Heart left ventricle (tissue), 13 donors: ENCODE measurements around the gene NGFR.

Experiments used
- CTCF ChIP-seq, 12 donors: fragments of 200-600 bp; sonication (generic) in 4 of 12; IDR thresholded peaks; one replicate each; pipeline versions ENCODE4 v1.5.0 to v1.8.0; 2018 to 2022; ENCODE audit warnings: antibody characterized with exemption in 12 of 12, mild to moderate bottlenecking in 5 of 12
- POLR2A ChIP-seq, 2 donors: fragments of 450-650 bp; IDR thresholded peaks; one replicate each; pipeline ENCODE4 v1.6.1; 2017; ENCODE audit warnings: antibody characterized with exemption in 2 of 2, mild to moderate bottlenecking in 2 of 2, moderate library complexity in 2 of 2
- donor health status: ischemic (EF 13 %, LVEDD 7.1; RV severe dilation, severe dysfunction).
- donor health status: DM: no; HTN: yes; CAD: no.
- donor health status: DM: no; HTN: no; CAD: no.
- donor health status: ischemic (EF 25% LVEDD 6.9; RV normal size, moderate dysfunction).
- donor health status: ischemic (EF 25% LVEDD 5.7; RV mildly dilated, moderate dysfunction).
- donor health status: ischemic (EF 35%, LVEDD 5.7; RV mildly dilated, moderate dysfunction).
- donor health status: nonischemic (EF 11% LVEDD 7.7; RV severe dilation, severe dysfunction).
- donor health status: DM: yes; HTN: yes; CAD: no.
- donor health status: PGD.
- donor health status: ischemic (EF 29% LVEDD 5.4; RV normal size, mild dysfunction).
- donor health status: nonischemic (EF 23%, LVEDD 6.1; RV moderate dilation, normal function).

DNA sequence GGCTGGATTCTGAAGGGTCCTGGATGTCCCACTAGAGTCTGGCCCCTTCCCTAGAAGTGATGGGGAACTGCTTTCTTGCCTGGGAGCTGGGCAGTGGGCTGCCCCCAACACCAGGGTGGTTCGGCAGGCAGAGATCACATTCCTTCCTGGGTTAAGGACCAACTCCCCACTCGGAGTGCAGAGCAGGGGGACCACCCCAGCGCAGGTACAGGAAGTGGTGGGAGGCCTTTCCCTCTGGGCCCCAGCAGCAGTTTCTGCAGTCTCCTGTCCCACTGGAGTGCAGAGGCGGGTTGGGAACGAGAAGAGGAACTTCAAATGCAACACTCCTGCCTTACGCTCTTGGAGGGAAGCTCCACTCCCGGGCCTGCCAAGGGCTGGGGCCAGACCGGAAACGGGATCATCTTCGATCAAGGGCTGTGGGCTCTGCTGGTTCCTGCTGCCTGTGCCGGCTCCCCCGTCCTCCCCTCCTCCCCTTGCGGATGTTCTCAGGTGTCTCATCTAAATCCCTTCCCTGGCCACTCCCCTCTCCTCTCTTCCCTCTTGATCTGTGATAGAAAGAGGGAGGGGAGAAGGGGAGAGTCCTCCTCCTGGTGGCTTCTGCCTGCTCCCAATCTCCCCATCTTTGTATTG, 9.0 kb upstream of the NGFR start:
- TF ChIP-seq POLR2A (IDR thresholded peaks at IDR 0.05), result no peak
- TF ChIP-seq CTCF (IDR thresholded peaks at IDR 0.05), result no peak
